GM18870 (cell line): ENCODE data around the gene MPZL1.
A peak's percentile ranks its signal among the peaks of the same experiment; 100 is the strongest.

Experiments
- ATAC-seq: cut with Tn5 transposase; IDR thresholded peaks from one replicate; pipeline ENCODE4 v1.9.1; 2021; ENCODE audit warnings: moderate library complexity; ENCODE audit not compliant: unreplicated experiment

The MPZL1 gene

DNA sequence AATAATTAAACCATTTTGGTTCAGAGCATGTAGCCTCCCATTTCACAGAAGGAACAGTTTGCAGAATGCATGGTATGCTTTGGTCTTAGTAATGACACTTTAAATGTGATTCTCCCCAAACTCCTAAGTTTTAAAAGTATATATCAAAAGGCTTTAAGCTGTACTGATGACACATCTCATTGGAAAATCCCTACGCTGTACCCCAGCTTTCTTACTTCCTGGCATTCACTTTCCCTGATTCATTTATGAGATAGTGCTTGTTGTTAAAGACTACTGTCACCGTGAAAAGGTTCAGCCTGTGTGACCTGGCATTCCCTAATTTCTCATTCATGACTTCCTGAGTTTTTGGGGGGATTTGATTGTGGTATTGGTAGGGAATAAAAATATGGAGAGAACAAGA, 53.4 kb downstream of the MPZL1 start:
- ATAC-seq: no peak

DNA sequence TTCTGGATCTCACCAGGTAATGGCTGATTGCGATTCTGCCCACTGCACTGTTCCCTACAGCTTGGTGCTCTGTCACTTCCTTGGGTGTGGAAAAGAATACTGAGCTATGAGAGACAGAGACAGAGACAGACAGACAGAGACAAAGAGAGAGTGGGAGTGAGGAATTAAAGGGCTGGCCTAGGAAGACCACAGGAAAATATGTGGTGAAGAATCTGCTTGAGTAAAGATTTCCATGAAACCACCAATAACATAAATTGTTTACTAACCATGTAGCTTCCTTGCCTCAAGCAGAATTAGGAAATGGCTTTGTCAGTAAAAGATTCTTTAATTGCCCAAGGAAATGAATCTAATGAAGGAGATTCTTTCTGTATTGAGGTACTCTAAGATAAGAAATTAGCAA, 54.4 kb downstream of the MPZL1 start:
- ATAC-seq: no peak

DNA sequence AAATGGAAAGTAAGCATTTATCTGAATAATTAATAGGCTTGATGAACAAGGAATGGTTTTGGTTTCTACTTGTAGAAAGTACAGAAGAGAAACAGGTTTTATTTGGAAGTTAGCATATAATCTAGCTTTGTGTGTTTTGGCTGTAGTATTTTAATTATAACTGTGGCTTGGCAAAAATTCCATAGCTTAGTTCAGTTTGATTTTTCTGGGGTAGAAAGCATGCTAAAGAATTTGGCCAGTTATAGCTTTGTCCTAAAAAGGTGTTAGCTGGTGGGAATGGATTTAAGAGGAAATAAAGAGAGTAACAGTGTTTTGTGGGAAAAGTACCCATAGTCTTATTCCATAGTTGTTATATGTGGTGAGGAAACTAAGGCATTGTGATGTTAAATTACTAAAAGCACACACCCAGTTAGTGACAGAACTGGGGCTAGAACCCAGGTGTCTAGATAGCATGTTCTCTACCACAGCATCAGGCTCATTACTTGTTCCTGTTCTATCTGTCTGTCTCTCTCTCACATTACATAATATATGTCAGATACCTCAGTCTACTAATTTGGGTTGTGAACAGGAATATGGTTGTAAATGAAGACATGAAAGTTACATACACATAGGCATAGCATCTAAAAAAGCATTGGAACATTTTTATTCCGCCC, 55.0 kb downstream of the MPZL1 start:
- no peak for ATAC-seq

DNA sequence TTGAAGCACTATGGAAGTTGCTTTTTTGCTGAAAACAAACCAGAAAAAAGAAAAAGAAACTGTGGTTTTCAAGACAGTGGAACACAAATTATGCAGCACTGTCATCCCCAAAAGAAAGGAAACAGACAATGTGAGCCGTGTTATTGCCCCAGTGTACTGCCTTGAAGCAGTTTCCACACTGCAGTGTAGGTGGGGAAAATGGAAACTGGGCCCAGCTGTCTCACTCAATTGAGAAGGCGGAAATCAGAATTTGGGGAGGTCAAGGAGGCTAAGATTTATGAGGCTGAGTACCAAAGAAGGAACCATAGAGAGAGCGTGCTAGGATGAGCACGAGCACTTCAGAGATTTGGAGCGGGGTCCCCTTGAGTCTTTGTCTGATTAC, 55.5 kb downstream of the MPZL1 start:
- no peak for ATAC-seq

DNA sequence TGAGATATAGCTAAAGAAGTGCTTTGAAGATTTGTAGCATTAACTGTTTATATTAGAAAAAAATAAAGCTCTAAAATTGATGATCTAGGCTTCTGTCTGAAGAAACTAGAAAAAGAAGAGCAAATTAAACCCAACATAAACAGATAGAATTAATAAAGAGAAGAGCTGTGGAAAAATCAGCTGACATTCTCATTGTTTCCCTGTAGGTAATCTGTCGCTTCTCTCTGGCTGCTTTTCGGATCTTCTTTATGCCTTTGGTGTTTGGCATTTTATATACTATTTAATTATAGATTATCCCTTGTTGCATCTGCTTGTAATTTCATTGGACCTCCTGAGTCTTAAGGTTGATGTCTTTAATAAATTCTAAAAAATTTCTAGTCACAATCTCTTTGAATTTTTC, 59.8 kb downstream of the MPZL1 start:
- no peak for ATAC-seq

DNA sequence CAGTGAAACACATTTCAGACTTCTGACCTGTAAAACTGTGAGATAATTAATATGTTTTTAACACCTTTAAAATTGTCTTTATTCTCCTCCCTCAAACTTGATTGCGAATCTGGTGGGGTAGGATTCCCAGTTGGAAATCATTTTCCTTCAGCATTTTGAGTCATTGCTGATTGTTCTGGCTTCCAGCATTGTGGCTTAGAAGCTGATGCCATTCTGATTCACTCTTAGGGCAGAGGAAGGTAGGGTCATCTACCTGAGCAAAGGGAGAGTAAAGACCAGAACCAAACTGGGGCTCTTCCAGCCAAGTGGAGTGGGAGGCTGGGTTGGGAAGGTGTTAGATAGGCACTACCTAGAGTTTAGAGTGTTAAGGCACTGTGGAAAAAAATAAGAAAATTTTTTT, 61.2 kb downstream of the MPZL1 start:
- ATAC-seq: no peak

DNA sequence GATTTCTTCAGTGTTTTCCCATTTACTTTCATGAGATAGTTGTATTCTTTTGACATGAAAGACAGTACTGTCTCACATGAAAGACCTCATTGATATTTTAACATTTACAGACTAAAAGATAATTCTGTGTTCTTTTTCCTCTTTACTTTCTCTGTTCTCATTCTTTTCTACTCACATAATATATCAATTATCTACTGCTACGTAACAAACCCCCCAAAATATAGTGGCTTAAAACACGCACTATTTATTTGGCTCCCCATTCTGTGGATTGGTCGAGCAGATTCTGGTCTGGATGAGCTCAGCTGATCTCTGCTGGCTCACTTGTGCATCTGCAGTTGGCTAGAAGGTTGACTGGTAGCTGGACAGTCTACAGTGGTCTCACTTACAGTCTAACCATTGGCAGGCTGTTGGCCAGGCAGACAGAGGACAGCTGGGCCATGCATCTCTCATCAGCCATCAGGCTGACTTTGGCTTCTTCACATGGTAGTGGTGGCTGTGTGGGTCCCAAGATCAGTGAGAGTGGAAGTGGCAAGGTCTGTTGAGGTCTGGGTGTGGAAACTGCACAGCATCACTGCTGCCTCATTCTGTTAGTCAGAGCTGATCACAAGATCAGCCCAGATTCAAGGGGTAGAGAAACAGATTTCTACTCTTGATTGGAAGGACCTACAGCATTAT, 63.2 kb downstream of the MPZL1 start:
- ATAC-seq: no peak

DNA sequence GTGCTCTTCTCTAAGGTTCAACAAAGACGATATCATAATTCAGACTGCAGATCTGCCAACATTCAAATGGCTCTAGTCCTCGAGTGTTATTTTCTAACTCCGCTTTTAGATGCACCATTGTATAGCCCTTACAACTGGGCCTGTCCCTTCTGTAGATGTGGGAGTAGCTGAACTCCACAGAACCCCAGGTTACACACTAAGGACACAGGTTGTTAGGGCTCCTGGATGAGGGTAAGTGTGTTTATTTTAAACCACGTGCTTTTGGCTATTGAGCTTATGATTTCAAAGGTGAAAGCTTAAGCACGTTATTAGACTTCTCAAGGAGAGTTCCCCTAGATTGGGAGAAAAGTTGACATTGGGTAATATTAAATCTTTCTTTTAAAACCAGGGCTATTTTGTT, 64.7 kb downstream of the MPZL1 start:
- no peak for ATAC-seq

DNA sequence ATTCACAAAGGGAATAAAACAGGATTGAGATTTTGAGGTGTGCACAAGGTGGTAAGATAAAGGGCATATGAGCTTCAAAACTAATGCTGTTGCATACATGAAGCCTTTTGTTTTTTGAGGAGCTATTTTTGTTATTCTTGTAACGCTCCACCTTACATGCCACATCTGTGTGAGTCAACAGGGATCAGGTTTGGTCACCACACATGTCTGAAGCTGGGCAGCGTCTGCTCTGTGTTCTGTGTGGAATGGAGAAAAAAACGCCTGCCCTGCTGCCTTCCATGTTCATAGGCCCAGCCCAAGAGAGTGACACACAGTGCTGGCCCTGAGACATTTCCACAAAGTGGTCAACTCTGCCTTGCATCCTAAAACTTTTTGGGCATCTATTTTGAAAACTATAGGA, 67.7 kb downstream of the MPZL1 start:
- no peak for ATAC-seq

DNA sequence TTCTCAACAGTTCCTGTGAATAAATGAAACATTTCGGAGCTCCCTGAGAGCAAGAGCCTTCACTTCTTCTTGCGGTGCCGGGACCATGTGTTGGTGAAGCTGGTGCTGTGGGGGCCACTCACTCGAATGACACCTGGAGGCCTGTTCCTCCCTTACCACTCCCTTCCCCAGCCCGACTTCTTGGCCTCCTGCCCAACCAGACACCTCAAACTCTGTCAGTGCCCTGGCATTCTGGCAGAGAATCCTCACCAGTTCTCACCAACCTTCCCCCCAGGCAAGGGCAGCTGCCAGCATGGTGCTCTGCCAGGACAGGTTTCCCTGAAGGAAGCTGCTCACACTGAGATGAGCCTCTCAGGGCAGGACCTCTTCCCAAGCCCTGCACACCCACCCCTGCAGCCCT, 68.3 kb downstream of the MPZL1 start:
- ATAC-seq: no peak

DNA sequence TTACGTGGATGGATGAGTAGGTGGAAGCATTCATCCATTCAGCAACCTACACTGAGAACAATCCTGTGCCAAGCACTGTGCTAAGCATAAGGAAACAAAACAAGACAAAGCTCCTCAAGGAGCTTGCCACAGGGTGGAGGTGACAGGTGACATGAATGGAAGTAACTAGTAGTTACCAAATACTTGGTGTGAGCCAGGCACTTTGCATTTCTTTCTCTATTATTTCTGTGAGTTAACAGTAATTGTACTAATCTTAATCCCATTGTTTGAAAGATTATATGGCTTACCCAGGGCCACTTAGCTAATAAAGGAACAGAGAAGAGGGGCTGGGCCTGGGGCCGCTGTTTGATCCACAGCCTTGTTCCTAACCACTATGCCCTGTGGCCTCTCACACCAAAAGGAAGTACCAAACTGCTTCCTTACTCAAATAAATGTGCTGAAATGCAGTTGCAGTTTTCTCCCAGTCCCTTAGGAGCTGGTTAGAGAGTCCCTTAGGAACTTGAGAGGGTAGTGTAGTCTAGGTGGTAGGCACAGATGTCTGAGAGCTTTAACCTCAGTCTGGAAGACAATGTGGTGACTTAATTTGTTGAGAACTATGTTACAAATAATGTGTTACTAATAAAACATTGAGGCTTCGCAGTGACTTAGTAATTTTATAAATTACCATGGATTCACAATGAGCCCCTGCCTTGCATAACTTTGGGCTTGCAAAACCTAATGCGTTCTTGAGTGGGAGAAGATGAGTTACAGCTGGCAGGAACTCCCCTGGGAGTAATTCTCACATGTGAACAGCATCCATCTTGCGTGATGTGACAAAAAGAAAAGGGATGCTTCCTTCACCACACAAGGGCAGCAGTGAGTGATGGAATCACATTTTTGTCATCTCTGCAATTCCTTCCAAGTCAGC, 69.8 kb downstream of the MPZL1 start:
- no peak for ATAC-seq

DNA sequence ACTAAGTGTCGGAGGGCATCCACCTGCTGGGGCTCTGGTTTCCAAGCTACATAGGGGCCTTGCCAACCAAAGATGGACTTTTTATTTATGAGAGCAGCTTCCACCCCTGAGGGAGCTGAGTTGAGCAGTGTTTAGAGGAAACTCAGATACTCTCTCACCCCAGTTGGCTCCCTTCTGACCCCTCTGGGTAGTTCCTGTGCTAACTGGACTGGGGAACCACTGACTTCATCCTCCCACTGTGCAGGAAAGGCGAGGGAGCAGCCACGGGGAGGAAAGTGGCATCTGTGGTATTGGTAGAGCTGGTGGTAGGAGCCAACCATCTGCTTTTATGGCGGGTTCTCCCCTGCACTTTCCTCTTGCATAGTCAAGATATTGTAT, 70.4 kb downstream of the MPZL1 start:
- no peak for ATAC-seq

DNA sequence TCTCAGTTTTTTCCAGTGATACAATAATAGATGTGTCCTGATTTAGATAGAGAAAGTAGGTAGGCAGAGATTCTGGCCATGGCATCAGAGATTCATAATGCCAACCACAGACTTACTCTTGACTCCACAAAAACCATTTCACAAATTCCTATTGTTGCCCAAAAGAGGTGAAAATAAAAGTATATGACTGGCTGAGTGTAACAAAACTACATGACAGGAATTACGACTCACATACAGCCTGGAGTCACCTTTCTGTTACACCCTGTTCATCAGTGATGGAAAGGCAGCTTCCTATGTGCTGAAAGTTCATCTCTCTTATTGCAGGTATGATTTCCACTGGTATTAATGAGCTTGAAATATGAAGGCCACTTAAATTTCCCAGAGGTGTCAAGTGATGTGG, 72.3 kb downstream of the MPZL1 start:
- no peak for ATAC-seq

DNA sequence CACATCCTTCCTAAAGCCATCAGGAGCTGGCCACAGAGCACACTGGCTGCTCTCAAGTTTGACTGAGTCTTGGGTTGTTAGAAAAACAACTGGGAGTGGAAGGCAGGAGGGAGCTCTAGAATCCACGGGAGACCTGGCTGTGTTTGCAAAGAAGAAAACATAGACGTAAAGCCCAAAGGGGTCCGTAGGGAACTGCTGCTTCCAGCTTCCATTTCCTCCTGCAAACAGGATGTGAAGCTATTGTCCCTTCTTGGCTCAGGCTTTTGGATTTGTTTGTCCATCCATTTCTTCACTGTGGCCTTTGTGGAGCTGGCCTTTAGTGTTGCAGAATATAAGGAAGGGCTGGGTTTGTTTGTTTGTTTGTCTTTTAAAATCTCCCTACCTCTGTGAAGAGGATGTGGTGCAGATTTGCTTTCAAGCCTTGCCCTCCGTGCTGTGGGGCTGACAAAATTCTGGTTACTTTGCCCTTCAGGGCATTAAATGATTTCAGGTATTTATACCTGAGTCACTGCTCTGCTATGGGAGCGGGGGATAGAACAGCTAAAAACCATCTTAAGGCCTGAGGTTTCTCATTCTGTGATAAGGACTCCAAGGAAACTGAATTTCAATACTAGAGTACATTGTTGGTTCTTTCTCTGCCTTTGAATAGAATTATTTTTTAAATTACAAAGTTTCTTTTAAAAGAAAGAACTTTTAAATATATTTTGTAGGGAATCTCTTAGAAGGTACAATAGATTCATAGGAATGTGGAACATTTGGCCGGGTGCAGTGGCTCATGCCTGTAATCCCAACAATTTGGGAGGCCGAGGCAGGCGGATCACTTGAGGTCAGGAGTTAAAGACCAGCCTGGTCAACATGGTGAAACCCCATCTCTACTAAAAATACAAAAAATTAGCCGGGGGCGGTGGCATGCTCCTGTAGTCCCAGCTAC, 74.3 kb downstream of the MPZL1 start:
- no peak for ATAC-seq

DNA sequence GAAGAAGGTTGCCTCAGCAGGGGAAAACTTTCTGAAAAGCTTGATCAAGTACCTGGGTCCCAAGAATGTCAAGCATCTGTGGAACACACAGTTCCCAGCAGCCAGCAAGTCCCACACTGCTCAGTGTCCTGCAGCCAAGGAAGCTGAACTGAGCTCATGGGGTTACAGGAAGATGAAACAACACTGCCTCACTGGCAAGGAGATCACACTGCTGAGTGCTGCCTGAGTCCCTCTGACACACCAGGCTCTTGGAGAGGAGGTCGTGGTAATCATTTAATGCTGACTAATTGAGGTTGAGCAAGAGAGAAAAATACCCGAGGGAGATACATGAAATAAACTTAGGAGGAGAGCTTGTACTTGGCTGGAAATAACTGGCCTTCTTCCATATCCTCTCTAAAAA, 75.2 kb downstream of the MPZL1 start:
- no peak for ATAC-seq

DNA sequence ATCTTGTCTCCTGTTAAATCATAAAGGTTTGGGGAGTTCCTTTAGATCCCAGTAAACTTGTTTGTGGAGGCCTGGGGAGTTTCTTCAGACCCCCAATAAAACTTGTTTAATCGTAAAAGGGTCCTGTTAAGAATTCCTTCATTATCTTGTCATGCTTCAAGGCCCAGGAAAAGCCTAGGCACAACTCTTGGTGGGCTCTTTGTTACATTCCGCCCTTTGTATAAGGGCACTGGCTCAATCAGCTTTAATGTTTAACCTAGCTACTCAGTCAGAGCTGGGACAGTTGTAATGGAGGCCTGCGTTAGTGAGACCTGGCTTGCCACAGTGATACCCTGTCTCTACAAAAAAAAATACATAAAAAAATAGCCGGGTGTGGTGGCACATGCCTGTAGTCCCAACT, 77.2 kb downstream of the MPZL1 start:
- no peak for ATAC-seq

DNA sequence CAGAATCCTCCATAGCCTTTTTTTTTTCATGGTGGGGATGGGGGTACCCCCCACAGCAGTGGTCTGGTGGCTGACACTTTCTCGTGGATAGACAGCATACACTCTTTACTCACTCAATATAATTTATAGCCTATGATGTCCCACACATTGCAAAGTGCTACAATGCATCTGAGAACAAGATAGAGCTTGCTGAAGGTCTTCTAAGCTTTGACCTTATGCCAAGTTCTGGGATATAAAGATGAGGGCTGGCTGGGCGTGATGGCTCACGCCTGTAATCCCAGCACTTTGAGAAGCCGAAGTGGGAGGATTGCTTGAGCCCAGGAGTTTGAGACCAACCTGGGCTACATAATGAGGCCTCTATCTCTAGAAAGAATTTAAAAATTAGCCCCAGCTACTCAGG, 78.0 kb downstream of the MPZL1 start:
- no peak for ATAC-seq

DNA sequence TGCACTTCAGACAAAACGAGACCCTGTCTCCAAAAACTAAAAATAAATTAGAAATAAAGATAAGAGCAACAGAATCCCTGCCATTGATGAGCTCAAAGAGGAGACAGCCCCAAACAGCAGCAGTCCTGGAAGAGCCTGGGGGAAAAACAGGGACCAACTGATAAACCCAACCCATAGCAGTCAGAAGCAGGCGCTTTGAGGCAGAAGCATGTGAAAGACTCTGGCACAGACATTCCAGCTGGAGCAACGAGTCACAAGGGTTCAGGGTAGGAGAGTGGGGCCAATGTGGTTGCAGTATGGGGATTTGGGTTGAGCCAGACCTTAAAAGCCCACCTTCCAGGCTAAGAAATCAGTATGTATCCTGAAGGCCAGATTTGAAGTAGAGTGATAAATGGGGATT, 78.5 kb downstream of the MPZL1 start:
- ATAC-seq: no peak

DNA sequence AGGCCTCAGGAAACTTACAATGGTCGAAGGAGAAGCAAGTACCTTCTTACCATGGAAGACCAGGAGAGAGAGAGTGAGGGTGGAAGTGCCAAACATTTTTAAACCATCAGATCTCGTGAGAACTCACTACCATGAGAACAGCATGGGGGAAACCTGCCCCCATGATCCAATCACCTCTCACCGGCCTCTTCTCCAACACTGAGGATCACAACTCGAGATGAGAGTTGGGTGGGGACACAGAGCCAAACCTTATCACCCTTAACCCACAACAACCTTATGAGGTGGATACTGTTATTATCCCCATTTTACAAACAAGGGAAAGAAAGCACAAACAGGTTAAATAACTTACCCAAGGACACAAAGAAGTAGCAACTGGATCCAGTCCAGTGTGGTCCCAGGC, 80.5 kb downstream of the MPZL1 start:
- ATAC-seq: no peak

DNA sequence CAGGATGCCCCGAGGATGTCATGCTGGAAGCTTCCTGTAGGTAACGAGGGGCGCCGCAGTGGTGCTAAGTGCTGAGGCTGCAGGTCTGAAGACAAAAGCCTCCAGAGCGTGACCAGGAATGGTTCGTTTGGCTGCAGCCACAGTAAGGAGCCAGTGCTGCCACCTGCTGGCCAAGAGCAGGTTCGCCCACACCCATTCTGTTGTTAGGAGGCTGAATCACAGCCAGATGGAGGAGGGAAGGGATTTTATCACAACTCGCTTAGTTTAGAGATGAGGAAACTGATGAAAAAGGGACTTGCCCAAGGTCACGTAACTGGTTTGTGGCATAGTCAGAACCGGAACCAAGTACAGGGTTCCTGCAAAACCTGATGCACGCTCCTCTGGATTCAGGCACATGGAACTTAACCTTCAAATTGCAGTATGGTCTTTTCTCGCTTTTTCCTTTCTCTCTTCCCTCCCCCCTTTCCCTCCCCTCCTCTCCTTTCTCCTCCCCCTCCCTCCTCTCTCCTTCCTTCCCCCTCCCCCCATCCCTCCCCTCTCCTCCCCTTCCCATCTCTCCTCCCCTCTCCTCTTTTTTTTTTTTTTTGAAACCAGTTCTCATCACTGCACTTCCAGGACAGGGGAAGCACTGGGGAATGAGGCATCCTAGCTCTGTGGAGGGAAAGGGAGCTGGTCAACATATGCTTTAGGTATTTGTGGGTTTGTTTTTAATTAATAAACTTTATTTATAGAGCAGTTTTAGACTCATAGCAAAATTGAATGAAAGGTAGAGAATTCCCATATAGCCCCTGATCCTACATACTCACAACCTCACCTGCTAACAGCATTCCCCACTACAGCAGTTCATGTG, 81.8 kb downstream of the MPZL1 start:
- ATAC-seq: peak; percentile 90
